GM19397 (cell line): ENCODE measurements around the gene TGM2.

ENCODE experiments used
- ATAC-seq: cut with Tn5 transposase; IDR thresholded peaks from one replicate; pipeline ENCODE4 v1.9.1; 2021; ENCODE audit warnings: mild to moderate bottlenecking, moderate library complexity; ENCODE audit not compliant: unreplicated experiment

TGM2 gene

DNA sequence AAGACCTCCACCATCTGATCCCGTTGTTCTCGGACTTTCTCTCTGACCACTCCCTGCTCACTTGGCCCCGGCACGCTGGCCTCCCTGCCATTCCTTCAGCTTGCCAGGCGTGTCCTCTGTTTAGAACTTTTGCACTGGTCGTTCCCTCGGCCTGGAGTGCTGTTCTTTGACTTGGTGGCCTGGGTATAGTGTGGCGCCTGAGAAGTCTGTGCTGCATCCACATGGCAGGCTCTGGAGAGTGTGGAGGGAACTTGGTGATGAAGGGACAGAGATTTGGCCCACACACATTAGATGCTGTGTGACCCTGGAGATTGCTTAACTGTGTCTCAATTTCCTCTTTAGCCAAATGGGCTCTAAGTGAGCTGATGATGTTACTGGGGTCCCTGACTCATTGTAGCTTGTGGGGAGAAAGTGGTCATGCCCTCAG, 13.0 kb upstream of the TGM2 start:
- no peak for ATAC-seq

DNA sequence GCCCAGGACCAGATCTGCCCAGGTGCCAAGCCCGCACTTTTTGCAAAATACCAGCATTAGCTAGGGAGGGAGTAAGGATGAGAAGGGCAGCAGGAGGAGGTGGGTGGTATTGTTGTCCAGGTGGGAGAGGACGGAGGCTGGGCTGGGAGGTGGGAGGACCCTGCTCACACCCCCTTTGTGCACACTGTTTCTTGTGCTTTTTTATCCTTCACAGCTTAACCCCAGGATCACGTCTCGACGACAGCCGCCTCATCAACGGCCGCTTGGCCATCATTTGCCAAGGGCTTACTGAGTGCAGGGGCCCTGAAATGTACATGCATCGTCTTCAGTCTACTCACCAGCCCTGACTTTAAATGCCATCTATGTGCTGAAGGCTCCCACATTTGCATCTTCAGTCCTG, 12.1 kb upstream of the TGM2 start:
- no peak for ATAC-seq

GRCh38 chr20:38175304-38176180, 10.5 kb upstream of the TGM2 start:
- ATAC-seq: no peak

- no peak for ATAC-seq
Measured at GRCh38 chr20:38173237-38174156, 8.4 kb upstream of the TGM2 start.

- ATAC-seq: no peak
Measured at GRCh38 chr20:38172408-38172807, 7.3 kb upstream of the TGM2 start.

DNA sequence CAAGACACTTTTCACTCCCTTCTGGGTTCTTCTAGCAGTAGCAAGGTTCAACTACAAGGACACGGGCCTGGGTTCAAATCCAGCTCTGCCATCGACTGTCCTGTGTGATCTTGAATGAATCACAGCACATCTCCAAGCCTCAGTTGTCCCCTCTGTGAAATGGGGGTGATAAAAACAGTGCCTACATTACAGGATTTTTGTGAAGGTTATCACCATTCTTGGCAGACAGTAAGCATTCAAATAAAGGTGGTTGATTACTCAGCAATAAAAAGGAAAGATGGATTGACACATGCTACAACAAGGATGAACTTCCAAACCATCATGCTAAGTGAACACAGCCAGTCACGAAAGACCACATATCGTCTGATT, 6.6 kb upstream of the TGM2 start:
- no peak for ATAC-seq

- no peak for ATAC-seq
Measured at GRCh38 chr20:38170826-38171674, 6.0 kb upstream of the TGM2 start.

- no peak for ATAC-seq
Measured at GRCh38 chr20:38170219-38170825, 5.3 kb upstream of the TGM2 start.

DNA sequence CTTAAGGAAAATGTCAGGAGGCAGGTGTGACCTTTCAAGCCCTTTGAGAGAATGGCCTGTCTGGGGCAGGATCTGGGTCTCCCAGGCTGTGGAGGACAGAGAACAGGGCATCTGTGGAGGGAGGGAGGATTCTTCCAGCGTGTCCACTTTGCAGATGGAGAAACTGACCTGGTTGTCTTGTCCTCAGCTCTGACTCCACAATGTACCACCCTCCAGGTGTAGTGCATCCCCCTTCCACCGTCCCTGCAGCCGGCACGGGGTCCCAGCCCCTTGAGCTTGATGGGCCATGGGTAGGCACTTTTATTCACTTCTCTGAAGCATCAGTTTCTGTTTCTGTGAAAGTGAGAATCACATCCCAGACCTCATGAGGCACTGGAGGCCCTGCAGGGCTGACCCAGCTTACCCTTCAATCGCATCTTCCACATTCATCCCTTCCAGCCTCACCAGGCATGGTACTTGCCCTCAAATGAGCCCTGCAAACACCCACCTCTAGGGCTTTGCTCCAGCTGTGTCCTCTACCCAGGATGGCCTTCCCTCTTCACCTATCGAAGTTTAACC, 4.6 kb upstream of the TGM2 start:
- ATAC-seq: no peak

DNA sequence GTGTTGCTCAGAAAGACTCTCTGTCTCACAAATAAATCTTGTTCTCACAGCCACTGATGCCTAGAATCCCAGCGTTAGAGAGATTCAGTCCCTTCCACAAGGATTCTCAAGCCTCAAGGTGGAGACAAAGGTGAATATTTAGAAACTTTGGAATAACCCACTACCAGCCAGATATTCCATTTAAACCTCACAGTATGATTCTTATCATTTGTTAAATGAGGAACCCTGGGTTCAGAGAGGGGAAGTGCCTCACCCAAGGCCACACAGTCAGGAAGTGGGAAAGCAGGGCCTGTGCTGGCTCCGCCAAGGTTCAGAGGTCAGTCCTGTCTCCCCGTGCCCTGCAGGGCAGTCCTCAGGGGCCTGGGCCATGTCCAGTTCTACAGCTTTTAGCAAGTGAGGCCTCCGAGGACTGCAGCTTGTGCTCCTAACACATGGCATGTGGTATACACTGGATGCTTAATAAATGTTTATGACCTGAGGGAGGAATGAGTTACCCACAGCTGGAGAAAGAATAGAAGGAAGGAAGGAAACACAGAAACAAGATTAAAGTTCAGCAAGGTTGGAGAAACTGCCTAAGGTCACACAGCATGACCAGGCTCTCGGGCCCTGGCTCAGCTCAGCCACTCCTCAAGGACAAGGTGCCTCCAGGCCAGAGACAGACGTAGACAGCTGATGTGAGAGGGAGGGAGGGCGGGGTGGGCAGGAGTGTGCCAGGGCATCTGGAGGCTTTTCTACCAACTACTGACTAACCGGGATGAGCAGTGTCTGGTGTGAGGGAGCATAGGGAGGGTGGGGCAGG, 3.9 kb upstream of the TGM2 start:
- ATAC-seq: no peak

- no peak for ATAC-seq
Measured at GRCh38 chr20:38167851-38168760, 3.0 kb upstream of the TGM2 start.

GRCh38 chr20:38167328-38167850, 2.3 kb upstream of the TGM2 start:
- ATAC-seq: no peak

DNA sequence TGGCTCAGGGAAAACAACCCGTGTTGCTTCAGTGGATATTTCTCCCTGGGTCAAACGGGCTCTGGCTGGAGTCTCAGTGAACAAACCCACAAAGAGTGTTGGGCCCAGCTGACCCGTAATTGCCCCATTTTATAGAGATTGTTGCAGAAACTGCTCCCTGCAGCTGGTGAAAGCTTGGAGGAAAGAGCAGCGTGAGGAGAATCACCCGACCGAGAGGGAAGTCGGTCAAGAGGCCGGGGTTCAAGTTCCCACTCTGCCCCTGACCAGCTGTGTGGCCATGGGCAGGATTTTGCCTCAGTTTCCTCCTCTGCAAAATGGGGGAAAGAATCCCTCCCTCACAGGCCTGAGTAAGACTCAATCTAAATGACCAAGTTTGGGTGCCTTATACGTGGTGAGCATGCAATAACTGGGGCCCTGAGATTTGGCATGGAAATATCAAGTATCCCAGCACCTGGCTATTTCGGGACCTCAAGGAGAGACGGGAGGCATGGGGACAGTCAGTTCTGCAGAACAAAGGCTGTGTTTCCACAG, 1.7 kb upstream of the TGM2 start:
- no peak for ATAC-seq

GRCh38 chr20:38165966-38166702, 1.1 kb upstream of the TGM2 start:
- no peak for ATAC-seq

DNA sequence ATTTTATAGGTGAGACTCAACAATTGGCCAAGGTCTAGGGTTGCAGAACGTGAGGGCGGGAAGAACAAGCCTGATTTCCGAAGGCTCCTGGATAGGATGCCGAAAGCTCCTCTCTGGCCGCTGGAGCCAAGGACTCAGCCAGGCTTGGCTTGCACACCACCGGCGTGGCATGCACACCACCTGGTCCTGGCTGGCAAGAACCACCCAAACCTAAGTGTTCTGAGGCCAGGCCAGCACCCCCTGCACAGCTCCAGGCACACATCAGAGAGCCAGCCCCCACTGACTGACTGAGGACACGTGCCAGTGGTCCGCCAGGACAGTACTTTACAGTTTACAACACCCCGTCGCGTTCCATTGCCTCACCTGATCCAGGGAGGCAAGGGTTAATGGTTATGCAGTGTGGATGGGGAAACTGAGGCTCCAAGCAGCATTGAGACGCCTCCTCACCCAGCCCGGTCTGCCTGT, 414 bp downstream of the TGM2 start:
- no peak for ATAC-seq

DNA sequence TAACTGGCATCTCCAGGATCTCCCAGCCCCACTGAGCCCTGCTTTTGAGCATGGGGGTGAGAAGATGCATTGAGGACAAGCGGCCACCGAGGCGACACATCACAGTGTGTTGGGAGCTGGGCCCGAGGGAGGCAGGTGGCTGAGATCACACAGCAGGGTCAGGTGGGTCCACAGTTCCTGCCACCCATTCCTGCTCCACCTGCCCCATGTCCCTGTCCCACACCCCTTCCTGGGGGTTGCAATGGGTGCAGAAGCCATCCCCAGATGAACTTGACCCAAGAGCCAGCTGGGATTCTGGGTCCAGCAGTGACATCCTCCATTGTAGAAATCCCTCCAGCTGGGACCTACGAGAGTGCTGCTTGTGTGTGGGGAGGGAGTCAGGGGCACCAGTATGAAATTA, 1.0 kb downstream of the TGM2 start:
- ATAC-seq: no peak
